ENCODE data around the gene ROMO1. TPM values are rescaled to one million over a fixed set of nuclear protein-coding genes. Genes with fewer than 3 reads are reported as not detected.
"Not testable (repeated sequence)": the region's sequence is repeated elsewhere in the genome, so short reads cannot be mapped to it uniquely, and the experiment has no call there.

The ROMO1 gene
- total RNA-seq, 1 experiment from 2014 or later: 318 TPM

DNA sequence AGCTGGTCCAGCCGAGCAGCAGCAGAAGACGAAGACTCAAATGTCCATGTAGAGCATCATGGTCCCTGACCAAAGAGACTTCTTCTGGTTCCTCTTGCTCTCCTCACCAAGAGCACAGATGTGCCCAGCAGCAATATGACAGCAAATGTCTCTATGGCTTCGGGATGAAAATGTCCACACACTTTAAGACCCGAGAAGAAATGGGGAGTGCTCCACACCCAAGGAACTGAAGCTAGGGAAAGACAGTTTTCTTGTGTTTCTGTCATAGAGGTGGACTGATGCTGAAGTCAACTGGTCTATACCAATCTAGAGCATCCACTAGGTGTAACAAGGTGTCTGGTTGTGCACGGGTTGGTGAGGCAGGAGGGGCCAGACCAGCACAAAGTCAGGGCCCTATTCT, 30.0 kb upstream of the ROMO1 start:
- Histone ChIP-seq H3K27me3 (no peaks in the 10 kb centered on the region), H3K4me3 (no peak overlapping the region), H3K36me3 (peaks cover 56% of the 10 kb centered on the region), H3K9me3 (no peaks in the 10 kb centered on the region)
- DNase-seq: no peak

DNA sequence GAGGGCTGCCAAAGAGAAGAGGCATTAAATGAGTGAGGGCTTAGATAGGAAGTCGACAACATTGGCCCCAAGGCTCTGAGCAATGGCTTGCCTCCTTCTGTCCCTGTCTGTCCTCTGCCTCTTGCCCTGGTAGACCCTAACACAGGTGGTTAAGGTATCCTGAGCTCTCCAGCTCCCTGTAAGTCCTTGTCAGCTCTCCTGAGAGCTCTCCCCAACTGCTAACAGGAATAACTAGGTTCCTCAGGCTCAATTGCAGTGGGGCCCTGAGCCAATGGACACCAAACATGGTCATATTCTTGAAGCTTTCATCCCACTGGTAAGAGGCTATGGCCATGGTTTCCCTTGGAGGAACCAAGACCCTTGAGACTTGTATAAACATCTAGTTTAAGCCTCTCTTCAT, 29.5 kb upstream of the ROMO1 start:
- no peak for DNase-seq
- Histone ChIP-seq H3K9me3 (no peaks in the 10 kb centered on the region), H3K27me3 (no peaks in the 10 kb centered on the region), H3K4me3 (no peak overlapping the region), H3K36me3 (peaks cover 58% of the 10 kb centered on the region)

DNA sequence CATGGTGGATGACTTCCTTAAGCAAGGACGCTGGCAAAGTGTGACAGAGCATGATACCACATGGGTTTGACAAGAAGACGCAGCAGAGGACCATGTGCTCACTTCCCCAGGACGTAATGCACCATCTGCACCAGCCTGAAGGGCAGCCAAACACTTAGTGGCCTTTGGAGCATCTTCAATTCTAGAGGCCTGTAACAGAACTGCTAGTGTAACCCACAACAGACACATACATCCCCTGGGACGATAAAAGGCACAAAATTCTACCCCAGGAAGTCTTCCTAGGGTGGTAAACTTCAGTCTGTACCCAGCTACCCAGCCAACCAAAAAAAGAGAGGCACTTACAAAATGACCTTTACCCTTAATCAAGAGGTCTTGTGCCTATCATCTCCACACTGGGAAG, 25.3 kb upstream of the ROMO1 start:
- H3K4me3 ChIP-seq: no peak overlapping the region
- no peak for DNase-seq
- H3K36me3 ChIP-seq: peaks cover 67% of the 10 kb centered on the region
- no peaks in the 10 kb centered on the region for H3K27me3 ChIP-seq
- H3K9me3 ChIP-seq: no peaks in the 10 kb centered on the region

DNA sequence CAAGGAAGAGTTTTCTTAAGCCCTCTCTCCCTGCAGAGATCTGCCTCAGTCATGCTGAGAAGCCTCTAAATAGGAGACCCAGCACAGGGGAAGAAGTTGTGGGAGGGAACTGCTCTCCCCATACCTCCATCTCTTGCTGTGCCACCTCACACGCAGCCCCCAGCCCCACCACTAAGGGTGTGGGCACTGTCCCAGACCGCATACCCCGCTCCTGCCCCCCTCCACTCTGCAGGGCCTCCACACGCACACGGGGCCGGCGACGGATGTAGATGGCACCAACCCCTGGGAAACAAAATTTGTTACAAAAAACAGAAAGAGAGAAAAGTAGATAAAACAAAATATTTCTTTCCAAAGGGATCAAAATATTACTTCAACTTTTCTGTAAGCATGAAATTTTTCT, 24.3 kb upstream of the ROMO1 start:
- Histone ChIP-seq H3K4me3 (no peak overlapping the region), H3K36me3 (peaks cover 64% of the 10 kb centered on the region), H3K9me3 (no peaks in the 10 kb centered on the region), H3K27me3 (no peaks in the 10 kb centered on the region)
- DNase-seq: no peak

DNA sequence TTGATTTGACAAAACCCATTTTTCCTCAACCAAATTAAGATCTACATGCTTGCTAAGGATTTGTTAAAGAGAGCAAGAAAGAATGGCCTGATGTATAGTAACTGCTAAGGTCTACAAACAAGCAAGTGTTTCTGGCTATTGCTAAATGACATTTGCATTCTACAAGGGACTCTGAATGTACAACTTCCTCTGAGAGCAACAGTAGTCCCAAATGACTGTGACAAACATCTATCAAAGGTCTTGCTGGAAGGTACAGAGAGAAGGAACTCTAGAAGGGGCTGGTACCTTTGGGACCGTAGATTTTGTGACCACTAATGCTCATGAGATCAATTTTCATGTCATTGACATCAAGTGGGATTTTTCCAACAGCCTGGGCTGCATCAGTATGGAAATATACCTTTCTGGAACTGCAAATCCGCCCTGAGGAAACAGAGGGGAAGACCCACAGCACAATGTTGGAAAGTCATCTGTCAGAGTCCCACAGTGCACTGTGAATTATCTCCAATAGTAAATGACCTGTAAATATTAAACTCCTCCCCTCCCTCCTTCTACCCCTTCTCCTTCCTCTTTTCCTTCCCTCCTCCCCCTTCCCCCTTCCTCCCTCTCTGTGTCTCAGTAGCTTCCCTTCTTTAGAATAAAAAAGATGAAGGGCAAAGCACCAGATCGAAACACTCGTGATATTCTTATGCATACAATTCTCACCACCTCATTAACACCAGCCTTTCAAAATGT, 18.6 kb upstream of the ROMO1 start:
- Histone ChIP-seq H3K9me3 (no peaks in the 10 kb centered on the region), H3K4me3 (no peak overlapping the region), H3K36me3 (peaks cover 39% of the 10 kb centered on the region), H3K27me3 (no peaks in the 10 kb centered on the region)
- DNase-seq: no peak

DNA sequence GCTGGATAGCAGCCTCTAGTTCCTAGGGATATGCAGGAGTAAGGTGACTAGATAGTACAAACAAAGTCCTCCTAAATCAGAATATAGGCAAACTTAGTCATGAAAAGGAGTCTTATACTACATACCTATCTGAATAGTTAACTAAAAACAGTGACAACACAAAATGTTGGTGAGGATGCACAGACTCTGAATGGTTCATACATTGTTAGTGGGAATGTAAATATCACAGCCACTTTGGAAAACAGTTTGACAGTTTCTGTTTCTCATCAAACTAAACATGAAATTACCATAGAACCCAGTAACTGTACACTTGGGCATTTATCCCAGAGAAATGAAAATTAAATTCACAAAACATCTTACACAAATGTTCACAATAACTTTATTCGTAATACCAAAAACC, 17.2 kb upstream of the ROMO1 start:
- Histone ChIP-seq H3K4me3 (no peak overlapping the region), H3K27me3 (no peaks in the 10 kb centered on the region), H3K36me3 (peaks cover 43% of the 10 kb centered on the region), H3K9me3 (no peaks in the 10 kb centered on the region)
- no peak for DNase-seq

DNA sequence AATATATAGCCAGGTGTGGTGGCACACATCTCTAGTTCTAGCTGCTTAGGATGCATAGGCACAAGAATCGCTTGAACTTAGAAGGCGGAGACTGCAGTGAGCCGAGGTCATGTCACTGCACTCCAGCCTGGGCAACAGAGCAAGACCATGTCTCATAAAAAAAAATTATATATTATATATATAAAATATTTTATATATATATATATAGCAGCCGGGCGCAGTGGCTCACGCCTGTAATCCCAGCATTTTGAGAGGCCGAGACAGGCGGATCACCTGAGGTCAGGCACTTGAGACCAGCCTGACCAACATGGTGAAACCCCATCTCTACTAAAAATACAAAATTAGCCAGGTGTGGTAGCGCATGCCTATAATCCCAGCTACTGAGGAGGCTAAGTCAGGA, 13.8 kb upstream of the ROMO1 start:
- not testable (repeated sequence) for H3K27me3 ChIP-seq, DNase-seq, H3K9me3 ChIP-seq, H3K4me3 ChIP-seq
- peaks cover 60% of the 10 kb centered on the region for H3K36me3 ChIP-seq

DNA sequence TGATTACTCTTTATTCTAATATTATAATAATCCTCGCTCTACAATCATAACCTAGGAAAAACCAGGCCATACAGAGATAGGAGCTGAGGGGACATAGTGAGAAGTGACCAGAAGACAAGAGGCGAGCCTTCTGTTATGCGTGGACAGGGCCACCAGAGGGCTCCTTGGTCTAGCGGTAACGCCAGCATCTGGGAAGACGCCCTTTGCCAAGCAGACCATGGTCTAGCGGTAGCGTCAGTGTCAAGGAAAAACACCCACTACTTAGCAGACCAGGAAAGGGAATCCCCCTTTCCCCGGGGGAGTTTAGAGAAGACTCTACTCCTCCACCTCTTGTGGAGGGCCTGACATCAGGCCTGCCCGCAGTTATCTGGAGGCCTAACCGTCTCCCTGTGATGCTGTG, 12.3 kb upstream of the ROMO1 start:
- H3K27me3 ChIP-seq, H3K4me3 ChIP-seq, H3K9me3 ChIP-seq: not testable (repeated sequence)
- DNase-seq: peak; percentile 32
- H3K36me3 ChIP-seq: peaks cover 66% of the 10 kb centered on the region

DNA sequence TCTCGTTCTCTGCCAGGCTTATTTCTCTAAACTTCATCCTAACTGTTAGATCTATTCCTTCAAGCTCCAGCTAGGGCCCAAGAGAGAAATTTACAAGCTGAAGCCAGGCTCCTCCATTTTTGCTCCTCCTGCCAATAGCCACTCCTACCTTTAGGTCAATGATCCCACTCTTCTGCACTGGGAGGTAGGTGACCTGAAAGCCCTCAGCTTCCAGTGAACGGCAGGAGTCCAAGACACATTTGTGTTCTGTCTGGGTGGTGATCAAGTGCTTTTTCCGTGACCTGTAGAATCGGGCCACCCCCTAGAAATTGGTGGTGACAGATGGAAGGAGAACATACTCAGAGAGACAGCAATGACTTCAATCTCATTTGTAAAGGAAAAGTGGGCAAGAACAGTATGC, 8.9 kb upstream of the ROMO1 start:
- DNase-seq: no peak
- H3K4me3 ChIP-seq: no peak overlapping the region
- peaks cover 76% of the 10 kb centered on the region for H3K36me3 ChIP-seq

DNA sequence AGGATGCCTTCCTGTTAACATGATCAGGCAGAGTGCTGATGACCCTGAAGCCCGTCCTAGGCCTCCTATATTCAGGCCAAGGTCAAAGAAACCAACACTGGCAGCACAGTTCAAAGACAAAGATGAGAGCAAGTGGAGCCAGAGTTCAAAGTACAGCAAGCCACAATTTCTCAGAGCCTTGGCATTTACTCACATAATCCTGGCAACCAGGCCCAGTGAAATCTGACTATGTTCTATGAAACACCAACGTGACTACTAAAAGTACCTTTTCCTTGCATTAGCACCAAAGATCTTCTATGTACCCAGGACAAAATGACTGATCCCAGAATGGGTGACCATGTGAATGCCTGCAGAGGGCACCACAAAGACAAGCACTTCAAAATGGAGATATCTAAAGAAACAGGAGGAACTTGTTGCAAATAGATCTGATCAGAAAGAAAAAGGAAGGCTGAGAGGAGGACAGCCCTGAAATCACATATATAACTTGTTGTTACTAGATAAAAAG, 3.9 kb upstream of the ROMO1 start:
- peaks cover 70% of the 10 kb centered on the region for H3K36me3 ChIP-seq
- no peak for DNase-seq

More for the DNA sequence above, 8.9 kb upstream of the ROMO1 start:
- H3K27me3 ChIP-seq: no peaks in the 10 kb centered on the region
- H3K9me3 ChIP-seq: peaks cover 3% of the 10 kb centered on the region

DNA sequence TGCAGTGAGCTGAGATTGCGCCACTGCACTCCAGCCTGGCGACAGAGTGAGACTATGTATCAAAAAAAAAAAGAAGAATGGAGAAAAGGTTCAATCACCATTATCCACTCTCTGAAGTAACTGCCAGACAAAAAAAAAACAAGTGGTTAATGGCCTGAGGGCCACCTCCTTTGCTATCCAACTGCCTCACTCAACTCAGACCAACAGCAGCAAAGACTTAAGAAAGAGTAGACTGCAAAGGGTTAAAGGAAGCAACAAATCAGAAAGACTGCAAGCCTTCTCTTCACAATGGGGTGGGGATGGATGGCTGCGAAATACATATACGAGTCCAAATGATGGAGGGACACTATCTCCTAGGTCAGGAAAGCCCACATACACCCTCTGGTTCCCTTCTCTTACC, 3.2 kb upstream of the ROMO1 start:
- H3K27me3 ChIP-seq: no peaks in the 10 kb centered on the region
- no peak overlapping the region for H3K4me3 ChIP-seq
- peaks cover 70% of the 10 kb centered on the region for H3K36me3 ChIP-seq
- no peaks in the 10 kb centered on the region for H3K9me3 ChIP-seq
- no peak for DNase-seq

More for the DNA sequence above, 3.9 kb upstream of the ROMO1 start:
- Histone ChIP-seq H3K9me3 (no peaks in the 10 kb centered on the region), H3K27me3 (no peaks in the 10 kb centered on the region), H3K4me3 (no peak overlapping the region)

DNA sequence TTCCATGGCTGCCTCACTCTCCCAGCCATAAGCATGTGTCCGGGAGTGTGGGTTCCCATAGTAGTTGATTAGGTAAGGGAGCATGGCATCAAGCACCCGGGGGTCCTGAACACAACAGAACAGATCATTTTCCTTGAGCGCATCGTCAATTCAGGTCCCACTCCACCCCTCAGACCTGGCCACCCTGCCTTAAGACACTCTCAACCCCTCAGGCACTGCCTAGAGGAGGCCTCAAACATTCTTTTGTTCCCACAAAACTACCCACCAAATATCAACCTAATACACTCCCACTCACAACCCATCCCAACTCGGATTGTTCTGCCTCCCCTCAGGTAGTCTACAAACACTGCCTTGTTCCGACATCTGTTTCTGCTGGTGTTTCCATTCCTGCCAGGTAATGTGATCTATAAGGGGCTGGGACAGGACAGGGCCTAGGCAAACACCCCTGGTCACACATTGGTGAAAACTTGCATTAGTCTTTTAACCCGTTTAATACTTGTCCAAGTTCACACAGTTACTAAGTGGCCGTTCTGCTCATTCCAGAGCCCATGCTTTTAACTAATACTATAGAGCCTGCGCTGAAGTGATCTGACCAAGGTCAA, 1.4 kb upstream of the ROMO1 start:
- Histone ChIP-seq H3K36me3 (peaks cover 79% of the 10 kb centered on the region), H3K9me3 (no peaks in the 10 kb centered on the region), H3K4me3 (peak overlapping the region; percentile 87), H3K27me3 (no peaks in the 10 kb centered on the region)
- no peak for DNase-seq

DNA sequence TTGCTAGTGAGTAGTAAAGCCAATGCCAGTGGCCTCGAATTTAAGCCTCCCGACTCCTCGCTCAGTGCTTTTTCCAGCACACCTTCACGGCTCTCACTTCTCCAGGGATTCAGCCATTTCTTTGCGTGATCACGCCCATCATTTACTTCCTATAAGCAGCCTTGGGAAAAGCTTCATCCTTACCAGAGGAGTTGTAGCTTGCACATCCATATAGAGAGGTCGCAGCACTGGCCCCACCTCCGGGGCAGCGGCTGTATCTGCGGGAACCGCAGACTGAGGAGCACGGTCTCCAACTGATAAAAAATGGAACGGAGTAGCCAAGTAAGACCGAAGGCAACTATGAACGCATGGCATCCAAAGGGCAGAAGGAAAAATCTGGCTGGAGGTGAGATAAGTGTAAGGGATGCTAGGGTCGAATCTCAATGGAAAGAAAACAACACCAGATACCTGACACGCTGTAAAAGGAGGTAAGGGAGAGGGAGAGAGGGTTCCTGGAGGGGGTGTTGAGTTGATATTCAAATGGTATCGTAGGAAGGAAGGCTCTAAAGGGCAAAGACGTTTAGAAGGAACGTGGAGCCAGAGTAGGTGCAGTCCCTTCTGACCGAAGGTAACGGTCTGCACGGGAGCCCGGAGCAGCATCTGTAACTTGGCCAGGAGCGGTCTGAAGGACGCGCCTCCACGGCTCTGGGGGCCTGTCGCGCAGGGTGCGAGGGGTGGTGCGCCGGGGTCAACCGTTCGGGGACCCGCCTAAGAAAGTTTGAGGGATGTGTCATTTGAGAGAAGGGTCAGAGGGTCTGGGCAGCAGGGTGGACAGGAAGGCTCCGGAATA, 693 bp upstream of the ROMO1 start:
- peak; percentile 32 for DNase-seq
- peaks cover 80% of the 10 kb centered on the region for H3K36me3 ChIP-seq
- H3K27me3 ChIP-seq: no peaks in the 10 kb centered on the region
- H3K9me3 ChIP-seq: no peaks in the 10 kb centered on the region
- peak overlapping the region; percentile 87 for H3K4me3 ChIP-seq

DNA sequence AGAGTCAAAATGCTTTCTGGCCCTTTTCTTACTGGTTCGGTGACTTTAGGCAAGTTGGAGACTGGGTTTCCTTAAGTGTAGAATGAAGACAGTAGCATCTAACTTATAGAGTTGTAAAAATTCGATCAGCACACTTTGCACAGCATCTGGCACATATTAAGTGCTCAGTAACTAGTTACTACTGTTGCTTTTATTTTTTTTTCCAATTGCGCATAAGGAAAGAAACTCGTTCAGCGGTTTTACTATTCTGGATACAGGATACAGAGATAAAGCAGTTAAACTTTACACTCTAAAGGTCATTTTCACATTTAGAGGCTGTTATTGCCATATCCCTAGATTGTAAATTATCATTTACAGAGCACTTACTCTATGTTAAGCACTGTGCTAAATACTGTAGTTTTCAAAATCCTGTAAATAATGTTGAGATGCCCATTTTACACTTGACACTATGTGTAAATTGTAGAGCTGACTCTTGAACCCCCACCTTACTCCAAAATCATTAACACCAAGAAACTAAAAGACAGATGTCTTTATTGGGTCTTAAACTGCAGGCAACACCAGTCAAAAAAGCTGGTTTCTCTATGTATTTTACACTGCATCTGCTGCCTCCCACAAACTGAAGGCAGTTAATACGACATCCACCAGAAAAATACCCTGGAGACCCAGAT, 886 bp downstream of the ROMO1 start:
- DNase-seq: no peak
- H3K36me3 ChIP-seq: peaks cover 80% of the 10 kb centered on the region

DNA sequence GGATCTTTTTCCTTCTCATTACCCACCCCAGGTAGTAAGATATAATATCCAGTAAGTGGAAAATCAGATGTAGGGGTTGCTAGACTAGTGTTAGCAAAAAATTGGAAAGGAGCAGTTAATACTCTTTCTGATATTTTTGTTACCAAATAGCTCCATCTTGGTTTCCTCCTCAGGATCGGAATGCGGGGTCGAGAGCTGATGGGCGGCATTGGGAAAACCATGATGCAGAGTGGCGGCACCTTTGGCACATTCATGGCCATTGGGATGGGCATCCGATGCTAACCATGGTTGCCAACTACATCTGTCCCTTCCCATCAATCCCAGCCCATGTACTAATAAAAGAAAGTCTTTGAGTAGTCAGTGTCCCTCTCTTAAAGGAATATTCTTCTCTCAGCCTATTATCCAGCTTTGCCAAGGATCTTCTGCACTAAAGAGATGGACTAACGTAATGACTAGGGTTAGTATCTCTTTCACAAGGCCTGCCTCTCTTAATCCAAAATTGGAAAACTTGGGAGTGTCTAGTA, 1.5 kb downstream of the ROMO1 start:
- Histone ChIP-seq H3K9me3 (no peaks in the 10 kb centered on the region), H3K4me3 (peak overlapping the region; percentile 87), H3K27me3 (no peaks in the 10 kb centered on the region), H3K36me3 (peaks cover 80% of the 10 kb centered on the region)
- no peak for DNase-seq

More for the DNA sequence above, 886 bp downstream of the ROMO1 start:
- Histone ChIP-seq H3K4me3 (peak overlapping the region; percentile 87), H3K27me3 (no peaks in the 10 kb centered on the region), H3K9me3 (no peaks in the 10 kb centered on the region)

DNA sequence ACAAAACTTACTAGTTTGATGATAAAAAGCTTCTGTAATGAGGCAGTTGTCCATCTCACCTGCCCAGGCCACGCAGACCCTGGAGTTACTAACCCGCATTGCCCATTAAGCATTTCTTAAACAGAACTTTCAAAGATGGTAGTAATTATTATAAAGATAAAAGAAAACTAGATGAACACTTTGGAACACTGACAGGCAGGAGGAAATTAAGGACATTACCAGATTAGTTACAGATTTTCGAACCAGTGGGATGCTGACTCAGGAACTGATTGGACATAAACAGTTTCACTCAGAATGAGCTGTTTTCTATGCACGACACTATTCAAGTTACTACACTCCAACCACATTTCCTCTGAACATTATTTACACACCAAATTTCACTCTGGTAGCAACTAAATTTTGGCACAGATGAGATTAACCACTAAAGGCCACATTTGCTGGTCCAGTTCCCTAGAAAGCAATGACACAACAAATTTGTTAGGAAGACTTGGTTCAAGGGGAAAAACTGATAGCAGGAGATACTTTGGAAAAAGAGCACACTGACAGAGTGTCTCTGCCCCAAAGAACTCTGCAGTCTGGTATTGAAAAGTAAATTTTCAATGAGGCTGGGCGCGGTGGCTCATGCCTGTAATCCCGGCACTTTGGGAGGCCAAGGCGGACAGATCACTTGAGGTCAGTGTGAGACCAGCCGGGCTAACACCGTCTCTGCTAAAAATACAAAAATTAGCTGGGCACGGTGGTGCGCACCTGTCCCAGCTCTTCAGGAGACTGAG, 3.0 kb downstream of the ROMO1 start:
- no peak overlapping the region for H3K4me3 ChIP-seq
- no peaks in the 10 kb centered on the region for H3K9me3 ChIP-seq
- no peaks in the 10 kb centered on the region for H3K27me3 ChIP-seq
- DNase-seq: no peak
- peaks cover 83% of the 10 kb centered on the region for H3K36me3 ChIP-seq

All from MG63 (cell line).